HepG2 (cell line): ENCODE results near the gene UNG. TPM values are rescaled to one million over a fixed set of nuclear protein-coding genes. Genes with fewer than 3 reads are reported as not detected.

Experiments
- ATAC-seq: fragments of 200-7000 bp; cut with Tn5 transposase; 3 replicates; pipeline ENCODE4 v1.9.1; 2020; ENCODE audit warnings: mild to moderate bottlenecking, moderate library complexity
- BruUV-seq: library from RNA; stranded (reverse); fragments of 400-500 nt; replicated peaks from 2 replicates; lab custom pipeline; 2021; lab: Mats Ljungman, UMichigan
- CTCF ChIA-PET: fragments of 300-600 bp; formaldehyde crosslinking; extraction: SDS; loops from one replicate; lab custom pipeline; 2021; ENCODE audit warnings: low total read pairs, inconsistent platforms, low intra/inter-chr PET ratio; lab: Yijun Ruan, JAX
- POLR2A ChIA-PET: fragments of 350-600 bp; sonication (Branson Sonifier 250); formaldehyde crosslinking; loops from one replicate; lab custom pipeline; 2020; ENCODE audit warnings: antibody characterized with exemption, inconsistent platforms; lab: Yijun Ruan, JAX
- DNase-seq: peaks from one replicate; pipeline ENCODE4 v3.0.0-alpha.2; 2015; ENCODE audit warnings: low spot score
- FAIRE-seq: peaks from 3 replicates; lab custom pipeline; 2011; peaks lifted over from hg19 to GRCh38; lab: Jason Lieb, UNC
- H2AFZ ChIP-seq: one replicate; pipeline ENCODE4 v1.6.1; 2011; ENCODE audit warnings: low read length, inconsistent platforms
- H3K27ac ChIP-seq: fragments of 300-600 bp; 3 replicates; pipeline ENCODE4 v1.8.0; 2011; ENCODE audit warnings: mixed run types, mild to moderate bottlenecking, mixed read lengths, low read length, inconsistent platforms; ENCODE audit not compliant: insufficient read depth; ENCODE audit errors: extremely low read length
- H3K27me3 ChIP-seq, 2 experiments: fragments of 200-600 bp in 1 of 2; 2 replicates in 1 of 2; 3 replicates in 1 of 2; pipeline versions ENCODE4 v1.6.0 to v1.8.0; 2011; ENCODE audit warnings: low read length in 2 of 2, mild to moderate bottlenecking in 2 of 2, moderate library complexity in 2 of 2, inconsistent platforms in 1 of 2; ENCODE audit not compliant: insufficient read depth in 2 of 2, control insufficient read depth in 1 of 2
- H3K36me3 ChIP-seq, 2 experiments: fragments of 200-600 bp in 1 of 2; replicated peaks in 1 of 2; 2 replicates in 1 of 2; 3 replicates in 1 of 2; pipeline versions ENCODE4 v1.5.1 to v1.8.0; 2011; ENCODE audit warnings: low read length in 2 of 2, inconsistent platforms in 1 of 2; ENCODE audit not compliant: insufficient read depth in 2 of 2, control insufficient read depth in 1 of 2
- H3K4me1 ChIP-seq: 2 replicates; pipeline ENCODE4 v1.5.1; 2012; ENCODE audit warnings: low read length, inconsistent platforms; ENCODE audit not compliant: insufficient read depth
- H3K4me2 ChIP-seq: 2 replicates; pipeline ENCODE4 v1.6.0; 2011; ENCODE audit warnings: low read depth, low read length, inconsistent platforms
- H3K4me3 ChIP-seq, 3 experiments: fragments of 200-600 bp in 1 of 3; sonication (generic), shearing (Covaris generic) in 1 of 3; replicated peaks in 1 of 3; 2 replicates each; pipeline ENCODE4 v1.5.1; 2011 to 2016; ENCODE audit warnings: low read length in 3 of 3, inconsistent platforms in 2 of 3, low read depth in 2 of 3, mild to moderate bottlenecking in 2 of 3, control low read depth in 1 of 3, mixed read lengths in 1 of 3; ENCODE audit not compliant: insufficient read depth in 1 of 3
- H3K79me2 ChIP-seq: one replicate; pipeline ENCODE4 v1.6.1; 2011; ENCODE audit warnings: low read length, inconsistent platforms; ENCODE audit not compliant: insufficient read depth
- H3K9ac ChIP-seq: 2 replicates; pipeline ENCODE4 v1.6.0; 2011; ENCODE audit warnings: mild to moderate bottlenecking, low read depth, low read length, inconsistent platforms; ENCODE audit not compliant: insufficient read depth
- H3K9me3 ChIP-seq: 2 replicates; pipeline ENCODE4 v1.5.1; 2012; ENCODE audit warnings: mild to moderate bottlenecking, low read length
- H4K20me1 ChIP-seq: 2 replicates; pipeline ENCODE4 v1.6.0; 2011; ENCODE audit warnings: inconsistent platforms, mild to moderate bottlenecking, low read length, moderate library complexity; ENCODE audit not compliant: insufficient read depth
- CCAR2 ChIP-seq: fragments of 200-400 bp; formaldehyde crosslinking; optimal IDR thresholded peaks from 2 replicates; pipeline ENCODE3; 2018; ENCODE audit warnings: low read depth, mild to moderate bottlenecking, low read length, moderate library complexity
- NCOA2 ChIP-seq: sonication (generic); formaldehyde crosslinking; IDR thresholded peaks from 2 replicates; pipeline ENCODE4 v1.8.0; 2022; ENCODE audit warnings: inconsistent platforms
- STAG1 ChIP-seq: sonication (generic); formaldehyde crosslinking; IDR thresholded peaks from 2 replicates; pipeline ENCODE4 v1.4.0; 2020; ENCODE audit warnings: missing genetic modification reagents
- SUZ12 ChIP-seq: fragments of 150-350 bp; IDR thresholded peaks from 2 replicates; pipeline ENCODE4 v1.6.1; 2014; ENCODE audit warnings: low read depth, low read length
- ZNF768 ChIP-seq: sonication (generic); formaldehyde crosslinking; IDR thresholded peaks from 2 replicates; pipeline ENCODE4 v1.4.0; 2020; ENCODE audit warnings: missing genetic modification reagents
- whole genome bisulfite sequencing: methylation state at CpG from one replicate; pipeline ENCODE4 v1.1.6; 2017; ENCODE audit warnings: low lambda C conversion rate; 5-methylcytosine and 5-hydroxymethylcytosine counted together
- in situ Hi-C: cut with HindIII; loops from 2 replicates; pipeline ENCODE4 v1.10.0; 2017; ENCODE audit warnings: low pct_unique_long_range_greater_than_20kb; ENCODE audit not compliant: extremely low pct_ligation_motif_present
- intact Hi-C: fragments of 100-400 bp; cut with micrococcal nuclease; formaldehyde crosslinking; loops from one replicate; pipeline ENCODE4 v1.10.0; 2022; ENCODE audit not compliant: unreplicated experiment
- polyA plus RNA-seq, 8 experiments: library from polyadenylated mRNA; depleted of rRNA in 3 of 8; stranded (reverse) in 7 of 8; unstranded in 1 of 8; fragments of >200 nt; fragmentation: Illumina TruSeq in 4 of 8; extraction: Trizol in 4 of 8; gene quantifications; 2 replicates each; pipeline versions ENCODE4 v1.2.1 to v1.2.3, GENCODE V29; 2011 to 2016; ENCODE audit warnings: low read depth in 4 of 8, missing spikeins in 1 of 8, mixed read lengths in 1 of 8; ENCODE audit not compliant: insufficient read depth in 1 of 8
- total RNA-seq, 5 experiments: library from RNA; depleted of rRNA; stranded (reverse); fragments of >200 nt; fragmentation: Illumina TruSeq; extraction: Trizol; gene quantifications; 2 replicates each; pipeline ENCODE4 v1.2.3, GENCODE V29; 2016; ENCODE audit warnings: low read depth in 1 of 5
- TF ChIP-seq, protein P1 (sequence below): sonication (generic); formaldehyde crosslinking; IDR thresholded peaks from 2 replicates; pipeline ENCODE4 v1.8.0; 2022; ENCODE audit warnings: mild to moderate bottlenecking, missing genetic modification reagents, moderate library complexity
- TF ChIP-seq, protein P2 (sequence below): sonication (generic); formaldehyde crosslinking; IDR thresholded peaks from 2 replicates; pipeline ENCODE4 v1.8.0; 2022; ENCODE audit warnings: mild to moderate bottlenecking, missing genetic modification reagents, borderline replicate concordance

Gene UNG
- total and polyA plus RNA-seq, 2 of the 13 experiments (the other 11 are each of a cell fraction or from before 2014, with no cell fraction given), result 23.3 to 114 TPM

GRCh38 chr12:109124878-109125648 is 27.7 kb downstream of the UNG start:
- no peak overlapping the region for H2AFZ ChIP-seq
- no peak for TF ChIP-seq SUZ12
- TF ChIP-seq, all 625 proteins: peak for 0
- BruUV-seq, result no TSS peak
- no peaks in the 10 kb centered on the region for H3K4me1 ChIP-seq
- H3K9ac ChIP-seq, result no peak overlapping the region
- peaks cover 0 to 1% of the 10 kb centered on the region in 2 experiments; a peak in 1 of 5 replicates for H3K36me3 ChIP-seq
- no peak for ATAC-seq
- ChIA-PET POLR2A (no interaction called here), CTCF (no interaction called here)
- H3K79me2 ChIP-seq, result no peaks in the 10 kb centered on the region
- DNase-seq, result no peak
- no peak overlapping the region for H3K4me2 ChIP-seq
- no peak overlapping the region for H3K27ac ChIP-seq
- no peak overlapping the region for H3K4me3 ChIP-seq
- no peak for FAIRE-seq
- intact Hi-C loops (no loop called here), in situ Hi-C loops (no loop called here)
- 94% methylated on average over 12 of the region's 12 CpGs for WGBS
- H4K20me1 ChIP-seq, result no peaks in the 10 kb centered on the region
- no peaks in the 10 kb centered on the region for H3K27me3 ChIP-seq
- H3K9me3 ChIP-seq, result no peaks in the 10 kb centered on the region

- Histone ChIP-seq H3K27me3 (no peaks in the 10 kb centered on the region), H3K79me2 (no peaks in the 10 kb centered on the region), H3K27ac (no peak overlapping the region), H3K9ac (no peak overlapping the region), H3K4me1 (no peaks in the 10 kb centered on the region), H3K36me3 (0 out of 5 replicates have a peak, but pooled peaks cover 0 to 1% of the 10 kb centered on the region in 2 experiments), H3K4me2 (no peak overlapping the region), H3K9me3 (no peaks in the 10 kb centered on the region), H2AFZ (no peak overlapping the region), H4K20me1 (no peaks in the 10 kb centered on the region), H3K4me3 (no peak overlapping the region)
- no peak for DNase-seq
- in situ Hi-C loops, result no loop called here
- POLR2A ChIA-PET, result no interaction called here
- no TSS peak for BruUV-seq
- no peak for ATAC-seq
- 90% methylated on average over 7 of the region's 7 CpGs for WGBS
- TF ChIP-seq, protein P1, sequence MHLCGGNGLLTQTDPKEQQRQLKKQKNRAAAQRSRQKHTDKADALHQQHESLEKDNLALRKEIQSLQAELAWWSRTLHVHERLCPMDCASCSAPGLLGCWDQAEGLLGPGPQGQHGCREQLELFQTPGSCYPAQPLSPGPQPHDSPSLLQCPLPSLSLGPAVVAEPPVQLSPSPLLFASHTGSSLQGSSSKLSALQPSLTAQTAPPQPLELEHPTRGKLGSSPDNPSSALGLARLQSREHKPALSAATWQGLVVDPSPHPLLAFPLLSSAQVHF (CRISPR knock-in tag), result no peak
- TF ChIP-seq ZNF768 (CRISPR knock-in tag) (peak; percentile 42; the same call in 1 of the 2 replicates), CCAR2 (no peak), NCOA2 (CRISPR knock-in tag) (no peak), STAG1 (CRISPR knock-in tag) (no peak)
- TF ChIP-seq, protein P2, sequence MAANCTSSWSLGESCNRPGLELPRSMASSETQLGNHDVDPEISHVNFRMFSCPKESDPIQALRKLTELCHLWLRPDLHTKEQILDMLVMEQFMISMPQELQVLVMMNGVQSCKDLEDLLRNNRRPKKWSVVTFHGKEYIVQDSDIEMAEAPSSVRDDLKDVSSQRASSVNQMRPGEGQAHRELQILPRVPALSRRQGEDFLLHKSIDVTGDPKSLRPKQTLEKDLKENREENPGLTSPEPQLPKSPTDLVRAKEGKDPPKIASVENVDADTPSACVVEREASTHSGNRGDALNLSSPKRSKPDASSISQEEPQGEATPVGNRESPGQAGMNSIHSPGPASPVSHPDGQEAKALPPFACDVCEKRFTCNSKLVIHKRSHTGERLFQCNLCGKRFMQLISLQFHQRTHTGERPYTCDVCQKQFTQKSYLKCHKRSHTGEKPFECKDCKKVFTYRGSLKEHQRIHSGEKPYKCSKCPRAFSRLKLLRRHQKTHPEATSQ (CRISPR knock-in tag), result no peak
- CTCF ChIA-PET, result no interaction called here
- FAIRE-seq, result no peak
- intact Hi-C loops, result no loop called here
These were observed 28.4 kb downstream of the UNG start for GRCh38 chr12:109125791-109126190.
